SK-N-MC (cell line): Measurements from ENCODE around the gene HOXA5.

Experiments
- EZH2 ChIP-seq: fragments of 200-600 bp; sonication (generic); IDR thresholded peaks from one replicate; pipeline ENCODE4 v1.6.1; 2017; ENCODE audit warnings: antibody characterized with exemption
- POLR2AphosphoS5 ChIP-seq: IDR thresholded peaks from 2 replicates; pipeline ENCODE4 v1.6.1; 2012; ENCODE audit warnings: mild to moderate bottlenecking, low read depth, low read length, borderline replicate concordance

- TF ChIP-seq POLR2AphosphoS5 (no peak), EZH2 (no peak)
Observed at GRCh38 chr7:27154369-27154768, 10.9 kb upstream of the HOXA5 start.
